HG03135 (cell line): Measurements from ENCODE around the gene WDR64.

Experiments used
- ATAC-seq: cut with Tn5 transposase; IDR thresholded peaks from one replicate; pipeline ENCODE4 v1.9.1; 2021; ENCODE audit warnings: mild to moderate bottlenecking, moderate library complexity; ENCODE audit not compliant: unreplicated experiment

Gene WDR64

DNA sequence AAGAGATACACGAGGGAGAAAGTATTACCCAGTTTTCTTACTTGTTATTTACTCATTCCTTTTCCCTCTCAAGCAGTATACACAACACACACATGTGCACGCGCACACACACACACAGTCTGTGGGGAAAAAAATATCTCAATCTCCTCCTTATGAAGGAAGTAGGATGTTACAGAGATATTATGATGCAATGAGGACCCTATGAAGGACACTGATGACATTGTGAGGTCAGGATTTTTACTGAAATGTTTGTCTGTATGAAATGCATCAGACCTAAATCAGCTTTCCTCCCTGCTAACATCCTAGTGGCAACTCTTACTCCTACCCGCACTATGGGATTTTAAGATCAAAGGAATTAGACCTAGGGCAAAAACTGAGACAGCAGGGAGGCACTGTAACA is at the start of gene WDR64:
Gene WDR64 (plus strand): TSS at position 270 of the 400 bp plus-strand sequence. CDS start 204 bp downstream, outside the sequence.
- no peak for ATAC-seq

DNA sequence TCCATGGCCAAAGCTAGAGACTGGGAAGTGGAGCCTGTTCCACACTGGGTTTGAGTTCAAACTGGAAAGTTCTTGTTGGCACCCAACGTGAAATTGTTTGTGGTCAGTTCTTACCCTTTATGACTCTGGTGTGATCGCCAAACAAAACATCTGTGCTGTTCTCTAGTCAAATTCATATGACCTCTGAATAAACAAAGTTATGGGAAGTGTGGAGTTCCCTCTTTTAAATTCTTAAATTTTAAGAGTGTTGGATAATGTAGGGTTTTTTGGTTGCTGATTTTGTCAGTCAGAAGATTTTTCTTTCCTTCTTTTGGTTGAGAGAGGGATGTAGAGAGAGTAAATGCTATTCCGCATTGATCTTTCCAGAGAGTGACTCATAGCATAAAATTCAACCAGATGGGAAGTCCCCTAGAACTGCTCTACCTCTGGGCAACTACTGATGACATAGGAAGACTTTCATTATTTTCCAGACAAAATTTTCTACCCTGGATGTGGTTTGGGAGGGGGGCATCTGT is 48.3 kb upstream of the WDR64 start:
- ATAC-seq: no peak

DNA sequence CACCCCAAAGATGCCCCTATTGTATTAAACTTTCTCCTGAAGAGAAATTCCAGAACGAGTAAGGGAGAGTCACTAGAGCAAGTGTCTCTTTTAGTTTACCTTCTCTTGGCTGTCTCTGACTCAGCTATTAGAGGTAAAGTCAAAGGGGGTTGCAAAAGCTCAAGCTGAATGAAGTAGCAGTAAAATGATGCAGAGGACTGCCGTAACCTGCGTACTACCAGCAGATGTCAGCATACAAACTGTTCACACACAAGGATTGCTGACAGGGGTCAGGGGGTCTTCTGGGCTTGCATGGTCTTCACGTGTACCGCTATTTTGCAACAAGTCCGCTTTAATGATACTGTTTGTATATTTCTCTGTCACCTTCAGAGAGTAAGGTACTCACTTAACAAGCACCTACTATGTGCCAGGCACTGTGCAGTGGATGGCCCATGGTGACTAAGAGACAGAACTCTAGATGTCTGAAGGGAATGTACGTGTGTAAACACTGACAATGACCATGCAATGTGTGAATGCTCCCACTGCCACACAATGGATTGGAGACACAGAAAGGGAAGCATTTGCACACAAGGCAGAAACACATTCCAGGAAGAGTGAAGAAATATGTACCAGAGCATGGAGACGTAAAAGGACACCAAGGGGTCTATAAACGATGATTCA is 46.8 kb upstream of the WDR64 start:
- ATAC-seq: no peak

- ATAC-seq: no peak
These were observed 45.5 kb upstream of the WDR64 start for GRCh38 chr1:241606544-241606943.

DNA sequence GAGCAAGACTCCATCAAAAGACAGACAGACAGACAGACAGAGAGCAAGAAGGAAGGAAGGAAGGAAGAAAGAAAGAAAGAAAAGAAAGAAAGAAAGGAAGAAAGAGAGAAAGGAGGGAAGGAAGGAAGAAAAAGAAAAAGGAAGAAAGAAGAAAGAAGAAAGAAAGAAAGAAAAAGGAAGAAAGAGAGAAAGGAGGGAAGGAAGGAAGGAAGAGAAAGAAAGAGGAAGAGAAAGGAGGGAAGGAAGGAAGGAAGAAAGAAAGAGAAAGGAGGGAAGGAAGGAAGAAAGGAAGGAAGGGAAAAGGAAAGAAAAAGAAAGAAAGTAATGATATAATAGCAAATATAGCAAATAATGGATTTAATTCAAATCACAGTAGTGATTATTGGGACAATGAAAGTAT is 44.6 kb upstream of the WDR64 start:
- no peak for ATAC-seq

DNA sequence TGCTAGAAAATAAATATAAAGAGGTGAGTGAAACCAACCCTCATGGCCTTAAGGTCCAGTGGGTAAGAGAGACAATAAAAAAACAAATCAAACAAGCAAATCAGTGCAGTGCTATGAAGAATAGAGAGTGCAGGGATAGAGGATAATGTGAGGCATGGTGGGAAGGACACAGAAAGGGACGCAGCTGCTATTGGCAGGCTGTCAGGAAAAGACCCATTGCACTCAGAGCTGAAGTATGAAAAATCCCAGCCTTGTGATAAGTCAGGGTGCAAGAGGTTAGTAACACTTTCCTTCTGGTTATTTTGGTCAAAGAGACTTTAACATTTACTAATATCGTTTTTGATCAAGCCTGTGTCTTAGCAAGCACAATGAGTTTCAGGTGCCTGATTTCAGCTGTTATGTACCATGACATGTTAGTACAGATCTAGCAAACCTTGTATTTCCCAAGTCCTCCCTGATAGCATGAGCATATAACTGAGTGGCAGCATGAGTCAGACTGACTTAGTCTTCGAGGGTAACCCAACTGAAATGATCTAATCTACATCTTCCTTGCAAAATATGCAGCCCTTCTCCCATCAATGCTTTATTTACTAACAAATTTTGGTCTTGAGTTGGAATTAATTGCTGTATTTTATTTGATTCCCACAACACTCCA is 43.6 kb upstream of the WDR64 start:
- no peak for ATAC-seq

DNA sequence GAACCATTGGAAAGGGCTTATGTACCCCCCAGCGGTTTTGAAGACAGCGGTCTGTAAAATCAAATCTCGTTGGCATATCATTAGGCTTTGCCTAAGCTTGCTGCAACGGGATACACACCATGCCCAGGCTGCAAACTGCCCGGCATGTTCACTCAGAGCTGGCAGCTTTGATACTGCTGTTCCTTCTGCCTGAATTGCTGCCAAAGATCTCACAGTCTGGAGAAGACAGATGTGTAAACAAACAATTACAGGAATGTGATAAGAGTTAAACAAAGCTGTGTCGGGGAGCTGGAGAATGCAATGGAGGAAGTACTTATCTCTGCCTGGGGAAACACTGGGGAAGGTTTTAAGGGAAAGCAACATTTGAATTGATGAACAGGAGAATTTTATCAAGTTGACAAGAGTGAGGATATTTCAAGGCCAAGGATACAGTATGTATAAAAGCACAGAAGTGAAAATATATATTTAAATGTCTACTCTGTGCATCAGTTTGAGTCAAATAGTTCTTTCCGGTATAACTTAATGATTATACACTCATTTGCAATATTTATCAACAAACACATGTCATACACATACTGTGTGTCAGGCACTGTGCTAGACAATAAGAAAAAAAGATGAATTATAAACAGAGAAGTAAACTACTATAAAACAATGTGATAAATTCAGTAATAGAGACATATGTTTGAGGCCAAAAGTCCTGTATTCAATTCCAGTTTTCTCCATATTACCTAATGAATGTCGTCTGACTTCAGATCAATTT is 41.8 kb upstream of the WDR64 start:
- ATAC-seq: no peak

DNA sequence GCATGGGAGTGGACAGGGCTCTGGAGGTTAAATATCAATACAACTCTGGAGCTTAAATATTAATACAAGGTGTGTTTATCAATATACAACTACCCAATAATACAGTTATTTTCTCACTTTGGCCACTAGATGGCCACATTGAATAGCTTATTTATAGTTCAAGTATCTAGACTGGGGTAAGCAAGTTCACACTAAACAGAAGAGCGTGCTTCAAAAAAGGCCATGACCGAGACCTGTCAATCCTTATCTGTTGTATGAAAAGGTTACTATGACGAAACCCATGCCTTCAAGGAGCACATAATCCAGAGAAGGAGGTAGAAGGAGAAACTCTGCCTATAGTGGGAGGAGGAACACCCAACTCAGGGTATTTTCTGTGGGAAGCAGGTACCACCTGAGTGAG is 41.0 kb upstream of the WDR64 start:
- ATAC-seq: peak; percentile 90

DNA sequence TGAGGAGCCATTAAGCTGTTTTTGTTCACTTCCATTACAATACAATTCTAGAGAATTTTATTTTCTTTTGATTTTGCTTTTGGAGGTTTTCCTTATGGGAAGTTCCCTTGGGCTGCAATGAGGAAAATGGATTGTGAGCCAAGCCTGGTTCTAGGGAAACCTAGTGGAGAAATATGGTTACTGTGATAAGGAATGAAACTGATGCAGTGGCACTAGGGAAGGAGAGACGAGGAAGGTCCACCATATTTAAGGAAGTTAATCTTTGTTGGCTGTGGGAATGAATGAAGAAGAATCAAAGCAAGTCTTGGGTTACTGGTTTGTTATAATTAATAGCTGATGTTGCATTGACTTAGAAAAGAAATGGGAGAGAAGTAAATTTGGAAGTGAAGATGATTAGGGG is 40.3 kb upstream of the WDR64 start:
- no peak for ATAC-seq

GRCh38 chr1:241612533-241613477 is 39.3 kb upstream of the WDR64 start:
- no peak for ATAC-seq

DNA sequence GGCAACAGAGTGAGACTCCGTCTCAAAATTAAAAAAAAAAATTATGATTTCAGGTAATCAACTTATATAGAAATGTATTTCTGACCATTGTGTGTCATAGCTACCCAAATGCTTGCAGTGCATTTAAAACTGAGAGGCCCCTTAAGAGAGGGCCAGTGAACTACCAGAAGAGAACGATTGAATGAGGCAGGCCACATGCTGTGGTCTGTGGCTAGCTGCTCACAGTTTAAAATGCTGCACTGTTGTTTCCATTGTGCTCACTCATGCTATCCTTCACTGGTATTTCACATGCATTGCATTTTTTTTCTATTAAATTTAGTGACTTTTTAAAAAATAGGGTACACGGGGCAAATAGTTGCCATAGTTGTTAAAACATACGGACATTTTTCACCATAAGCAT is 37.9 kb upstream of the WDR64 start:
- no peak for ATAC-seq

- ATAC-seq: no peak
These were observed 37.5 kb upstream of the WDR64 start for GRCh38 chr1:241614572-241614971.

DNA sequence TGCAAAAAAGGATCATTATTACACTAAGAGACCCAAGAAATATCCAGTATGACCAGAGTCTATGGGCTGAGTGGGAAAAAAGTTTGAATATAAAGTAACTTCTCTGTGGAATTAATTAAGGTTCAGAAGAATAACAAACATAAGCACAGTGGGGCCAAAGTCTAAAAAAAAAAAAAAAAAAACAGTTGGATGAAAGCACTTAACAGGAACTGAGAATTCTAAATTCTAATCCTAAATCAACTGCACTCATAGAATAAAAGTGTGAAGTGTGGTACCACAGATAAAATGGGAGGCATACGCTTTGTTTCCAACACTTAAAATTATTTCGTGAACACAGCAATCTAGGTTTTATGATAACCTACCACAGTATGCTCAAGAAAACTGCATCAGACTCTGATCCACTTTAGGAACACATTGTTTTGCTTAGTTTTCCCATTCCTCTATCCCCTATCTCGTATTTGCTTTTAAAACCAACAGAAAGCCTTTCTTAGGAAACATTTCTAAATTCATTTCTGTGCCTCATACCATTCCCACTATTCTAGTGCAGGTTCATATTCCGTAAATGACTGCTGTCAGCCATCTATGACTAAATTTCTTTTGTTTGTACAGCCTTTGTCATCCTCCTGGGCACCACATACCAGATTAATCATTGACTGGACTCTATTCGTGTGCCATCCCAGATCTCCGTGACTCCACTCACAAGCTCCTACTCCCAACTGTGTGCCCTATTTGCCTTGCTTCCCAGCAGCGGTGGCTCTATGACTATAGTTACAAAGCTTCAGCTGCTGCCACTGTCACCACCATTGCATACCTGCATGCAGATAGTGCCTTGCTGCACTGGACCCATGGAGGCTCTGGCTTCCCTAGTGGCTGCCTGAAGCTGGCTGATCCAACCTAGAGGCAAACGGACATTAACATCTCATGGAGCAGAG is 36.8 kb upstream of the WDR64 start:
- ATAC-seq: no peak

DNA sequence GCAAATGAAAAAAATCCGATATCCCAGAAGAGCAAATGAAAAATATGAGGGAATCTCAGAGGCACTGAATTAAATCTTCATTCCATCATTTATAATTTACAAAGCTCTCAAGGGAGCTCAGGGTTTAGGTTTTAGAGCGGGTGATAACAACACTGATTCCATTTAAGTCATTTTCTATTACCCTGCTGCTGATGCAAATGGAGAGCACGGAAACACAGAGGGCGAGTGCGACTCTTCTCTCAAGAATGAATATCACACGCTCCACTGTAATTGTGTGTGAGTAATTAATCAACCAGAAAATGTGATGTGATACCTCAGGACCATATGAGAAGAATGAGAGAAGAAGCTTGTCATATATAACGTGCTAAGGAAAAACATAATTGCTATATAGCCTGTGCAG is 34.7 kb upstream of the WDR64 start:
- ATAC-seq: no peak

GRCh38 chr1:241622669-241623068 is 29.4 kb upstream of the WDR64 start:
- no peak for ATAC-seq

- ATAC-seq: no peak
These were observed 27.1 kb upstream of the WDR64 start for GRCh38 chr1:241624935-241625334.

DNA sequence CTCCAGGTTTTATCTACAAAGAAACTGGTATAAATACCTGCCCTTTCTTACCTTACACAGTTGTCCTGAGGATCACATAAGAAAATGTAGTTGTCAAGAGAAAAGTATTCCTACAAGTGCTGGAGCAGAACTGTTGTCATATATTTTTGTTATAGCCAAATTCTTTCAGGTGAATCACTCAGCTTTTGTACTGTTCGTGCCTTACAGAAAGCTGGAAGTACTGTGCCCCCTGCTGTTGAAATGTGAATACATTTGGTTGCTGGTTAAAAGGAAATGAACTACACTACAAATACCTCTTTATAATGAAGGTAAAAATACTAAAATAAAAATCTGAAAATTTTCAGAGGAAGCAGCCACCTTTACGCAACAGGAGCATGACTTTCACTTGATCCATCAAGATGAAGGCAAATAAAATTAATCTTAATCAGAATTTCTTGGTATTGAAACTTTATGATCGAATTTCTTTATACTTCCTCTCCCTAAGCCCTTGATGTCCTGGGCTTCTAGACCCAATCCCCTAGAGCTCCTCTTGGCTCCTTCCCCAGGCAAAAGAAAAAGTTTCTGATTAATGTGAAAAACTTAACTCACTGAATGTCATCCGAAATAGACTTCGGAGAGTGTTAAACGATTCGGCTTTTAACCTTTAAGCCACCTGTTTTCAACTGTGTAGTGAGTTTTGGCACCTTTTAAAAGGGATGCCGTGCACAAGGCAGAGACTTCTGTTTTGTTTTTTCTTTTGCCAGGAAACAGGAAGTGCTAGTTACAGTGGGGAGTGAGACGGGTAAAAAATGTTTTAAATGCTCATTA is 24.4 kb upstream of the WDR64 start:
- peak; percentile 75 for ATAC-seq

GRCh38 chr1:241630005-241630404 is 22.1 kb upstream of the WDR64 start:
- ATAC-seq: no peak

DNA sequence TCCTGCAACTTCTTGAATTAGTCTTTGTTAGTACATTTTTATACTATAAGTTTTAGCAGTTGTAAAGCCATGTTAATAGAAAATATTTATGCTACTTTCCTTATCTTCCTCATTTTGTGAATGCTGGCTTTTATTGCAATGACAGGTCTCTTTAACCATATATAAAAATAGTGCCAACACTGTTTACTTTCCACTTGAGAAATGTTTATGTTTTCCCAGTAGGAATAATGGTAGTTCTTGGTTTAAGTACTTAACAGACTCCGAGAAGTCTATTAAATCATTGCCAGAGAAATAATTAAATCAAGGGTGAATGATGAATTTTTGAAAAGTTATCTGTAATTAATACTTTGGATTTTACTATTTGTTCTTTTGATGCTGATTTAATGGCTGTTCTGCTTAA is 21.6 kb upstream of the WDR64 start:
- ATAC-seq: no peak
